ENCODE measurements around the gene FPGT. TPM values are rescaled to one million over a fixed set of nuclear protein-coding genes. Genes with fewer than 3 reads are reported as not detected.

The FPGT gene
- total and polyA plus RNA-seq, 2 of the 13 experiments (the other 11 are each of a cell fraction or from before 2014, with no cell fraction given) = 4.3 to 9.8 TPM

GRCh38 chr1:74197657-74198552 lies at the start of gene FPGT, which contains the start of gene LRRIQ3 (continued):
- peak; percentile 12; the same call in 1 of the 2 replicates for TF ChIP-seq AHDC1 (CRISPR knock-in tag; IDR thresholded peaks at IDR 0.05; ENCODE audit: borderline replicate concordance)
- no peak for TF ChIP-seq ZFP82 (CRISPR knock-in tag; IDR thresholded peaks at IDR 0.05; ENCODE audit: borderline replicate concordance)
- 0 out of 2 replicates have a peak, but pooled peaks have one; percentile 45 for TF ChIP-seq ZNF556 (CRISPR knock-in tag; IDR thresholded peaks at IDR 0.05; ENCODE audit: borderline replicate concordance)
- peak; percentile 83; the same call in 1 of the 2 replicates for TF ChIP-seq RFX1 (IDR thresholded peaks at IDR 0.05)
- peak; percentile 81 for TF ChIP-seq GMEB2 (CRISPR knock-in tag; IDR thresholded peaks at IDR 0.05; ENCODE audit: low read depth)
- no peak for TF ChIP-seq ZNF790 (CRISPR knock-in tag; IDR thresholded peaks at IDR 0.05; ENCODE audit: borderline replicate concordance)
- TF ChIP-seq ARNT (IDR thresholded peaks at IDR 0.05) = no peak
- no peak for TF ChIP-seq ZNF18 (CRISPR knock-in tag; IDR thresholded peaks at IDR 0.05; ENCODE audit: insufficient replicate concordance)
- no peak for TF ChIP-seq ZBTB33 (CRISPR knock-in tag; IDR thresholded peaks at IDR 0.05)
- no peak for TF ChIP-seq ZNF644 (CRISPR knock-in tag; IDR thresholded peaks at IDR 0.05; ENCODE audit: low read depth)
- TF ChIP-seq ZNF720 (CRISPR knock-in tag; IDR thresholded peaks at IDR 0.05) = no peak
- no peak for TF ChIP-seq ZNF292 (CRISPR knock-in tag; IDR thresholded peaks at IDR 0.05; ENCODE audit: borderline replicate concordance, low read depth)
- TF ChIP-seq MATR3 (CRISPR knock-in tag; IDR thresholded peaks at IDR 0.05) = no peak
- no peak for TF ChIP-seq TAF15 (IDR thresholded peaks at IDR 0.05; ENCODE audit: low read depth, low read length, poor library complexity, severe bottlenecking)
- TF ChIP-seq ZNF136 (CRISPR knock-in tag; IDR thresholded peaks at IDR 0.05; ENCODE audit: low read depth) = 0 out of 2 replicates have a peak, but pooled peaks have one; percentile 47
- no peak for TF ChIP-seq ZFAT (CRISPR knock-in tag; conservative IDR thresholded peaks at IDR 0.05)
- no peak for TF ChIP-seq FOXP1 (IDR thresholded peaks at IDR 0.05)
- TF ChIP-seq FOXP1 (CRISPR knock-in tag; IDR thresholded peaks at IDR 0.05) = peak; percentile 33; the same call in 1 of the 2 replicates
- TF ChIP-seq HNRNPL (IDR thresholded peaks at IDR 0.05; ENCODE audit: low read depth, low read length) = no peak
